T47D (cell line): ENCODE measurements around the gene OR8K5.
"Not testable (repeated sequence)": the region's sequence is repeated elsewhere in the genome, so short reads cannot be mapped to it uniquely, and the experiment has no call there.

Source experiments
- DNase-seq, 2 experiments: peaks; one replicate each; pipeline versions ENCODE4 v3.0.0 to v3.0.0-alpha.2; 2011 to 2012; ENCODE audit warnings: low read depth in 1 of 2, low spot score in 1 of 2
- JUND ChIP-seq: IDR thresholded peaks from 2 replicates; pipeline ENCODE4 v1.6.1; 2012; ENCODE audit warnings: low read depth
- in situ Hi-C: cut with HindIII; loops from 2 replicates; pipeline ENCODE4 v1.10.0; 2016; ENCODE audit warnings: low sequenced_read_pairs, low pct_unique_long_range_greater_than_20kb

The OR8K5 gene

GRCh38 chr11:56160217-56160616 is at the start of gene OR8K5:
Gene OR8K5, minus strand, starts transcription at chr11:56160317. Its CDS starts 0 bp downstream, at chr11:56160317.
- DNase-seq: no peak
- no peak for TF ChIP-seq JUND
- in situ Hi-C loops: no loop called here

- no peak for TF ChIP-seq JUND
- no peak for DNase-seq
- in situ Hi-C loops: no loop called here
Observed at GRCh38 chr11:56207790-56208189, 47.7 kb upstream of the OR8K5 start.

DNA sequence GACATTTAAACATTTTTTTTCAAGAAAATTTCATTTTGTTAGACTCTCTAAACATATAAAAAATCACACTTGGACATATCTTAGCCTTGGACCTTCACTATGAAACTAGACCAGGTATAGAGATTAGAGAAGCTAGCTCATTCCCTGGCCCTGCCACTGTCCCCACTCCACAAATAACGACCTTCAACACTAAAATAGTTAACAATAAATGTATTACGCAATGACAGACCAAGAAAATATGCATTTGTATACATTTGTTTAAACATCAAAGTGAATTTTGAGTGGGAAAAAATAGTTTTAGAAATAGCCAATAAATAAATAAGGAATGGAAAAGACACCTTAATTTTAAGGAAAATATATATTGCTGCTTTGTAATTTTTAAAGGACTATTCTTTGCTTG is 37.2 kb upstream of the OR8K5 start:
- in situ Hi-C loops: no loop called here
- no peak for DNase-seq
- TF ChIP-seq JUND: no peak

DNA sequence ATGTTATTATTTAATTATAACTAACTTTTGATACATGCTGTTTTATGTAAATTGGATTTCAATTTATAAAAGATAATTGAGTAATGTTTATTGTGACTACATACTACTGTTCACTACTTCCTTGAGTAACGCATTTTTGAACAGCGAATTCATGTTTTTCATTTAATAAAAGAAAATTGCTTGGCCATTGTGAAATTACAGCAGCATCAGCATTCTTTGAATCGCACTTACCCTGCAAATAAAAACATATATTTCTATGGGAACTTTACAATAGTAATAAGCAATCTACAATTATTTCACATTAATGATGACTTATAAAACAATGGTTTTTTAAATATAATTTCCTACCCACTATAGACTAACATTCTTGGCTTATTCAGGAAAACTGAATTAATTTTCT is 36.6 kb upstream of the OR8K5 start:
- DNase-seq: no peak
- in situ Hi-C loops: no loop called here
- no peak for TF ChIP-seq JUND

- in situ Hi-C loops: no loop called here
- TF ChIP-seq JUND: no peak
- no peak for DNase-seq
Observed at GRCh38 chr11:56188602-56189001, 28.5 kb upstream of the OR8K5 start.

DNA sequence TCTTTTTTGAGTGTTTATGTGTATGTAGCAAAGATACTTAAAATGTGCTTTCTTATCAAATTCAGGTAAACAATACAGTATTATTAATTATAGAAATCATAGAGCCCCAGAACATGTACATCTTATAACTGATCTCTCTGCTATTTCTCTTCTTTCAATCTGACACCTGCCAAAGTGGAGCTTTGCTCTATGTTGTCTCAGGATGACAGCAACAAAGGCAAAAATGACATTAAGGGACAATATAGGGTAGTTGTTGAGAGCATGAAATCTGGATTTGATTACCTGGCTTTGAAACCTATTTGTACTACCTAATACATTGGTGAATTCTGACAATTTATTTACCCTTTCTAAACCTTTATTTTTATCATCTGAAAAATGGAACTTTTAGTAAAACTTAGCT is 23.3 kb upstream of the OR8K5 start:
- no peak for TF ChIP-seq JUND
- no peak for DNase-seq
- in situ Hi-C loops: no loop called here

DNA sequence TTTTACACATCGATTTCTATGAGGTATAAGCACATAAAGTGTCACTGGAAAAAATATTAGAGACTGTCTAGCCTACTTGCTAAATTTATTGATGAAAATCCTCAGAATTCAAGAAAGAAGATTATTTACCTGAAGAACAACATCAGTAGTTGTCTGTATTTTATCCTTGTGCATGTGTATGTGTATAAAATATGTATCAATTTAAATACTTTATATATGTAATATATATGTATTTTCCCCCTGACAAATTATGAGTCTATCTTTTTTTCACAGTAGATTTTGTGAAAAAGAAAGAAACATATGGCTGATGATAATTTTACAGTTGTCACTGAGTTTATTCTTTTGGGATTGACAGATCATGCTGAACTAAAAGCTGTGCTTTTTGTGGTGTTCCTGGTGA is 16.2 kb upstream of the OR8K5 start, which contains the start of gene OR5J2:
Gene OR5J2, plus strand, starts transcription at position 301 of the 400 bp plus-strand sequence. Its CDS starts 0 bp downstream, at position 301.
- in situ Hi-C loops: no loop called here
- no peak for TF ChIP-seq JUND
- DNase-seq: no peak

- TF ChIP-seq JUND: no peak
- in situ Hi-C loops: no loop called here
- DNase-seq: no peak
Observed at GRCh38 chr11:56172256-56172830, 12.2 kb upstream of the OR8K5 start.

DNA sequence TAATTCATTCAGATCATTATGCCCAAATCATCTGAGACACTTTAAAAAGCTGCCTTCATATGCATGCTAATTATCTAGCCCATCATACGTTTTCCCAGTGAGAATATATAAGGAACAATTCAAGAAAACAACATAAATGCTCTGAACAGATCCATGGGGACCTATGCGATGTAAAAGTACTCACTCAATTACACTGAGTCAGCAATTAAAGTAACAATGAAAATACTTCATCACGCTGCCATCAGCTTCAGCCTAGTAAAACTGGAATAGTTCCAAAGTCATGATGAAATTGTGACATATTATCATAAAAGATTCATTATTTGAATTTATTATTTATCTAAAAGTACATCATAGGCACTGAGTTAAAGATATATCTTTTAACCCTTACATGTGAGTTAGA is 3.7 kb upstream of the OR8K5 start:
- TF ChIP-seq JUND: no peak
- in situ Hi-C loops: no loop called here
- no peak for DNase-seq

DNA sequence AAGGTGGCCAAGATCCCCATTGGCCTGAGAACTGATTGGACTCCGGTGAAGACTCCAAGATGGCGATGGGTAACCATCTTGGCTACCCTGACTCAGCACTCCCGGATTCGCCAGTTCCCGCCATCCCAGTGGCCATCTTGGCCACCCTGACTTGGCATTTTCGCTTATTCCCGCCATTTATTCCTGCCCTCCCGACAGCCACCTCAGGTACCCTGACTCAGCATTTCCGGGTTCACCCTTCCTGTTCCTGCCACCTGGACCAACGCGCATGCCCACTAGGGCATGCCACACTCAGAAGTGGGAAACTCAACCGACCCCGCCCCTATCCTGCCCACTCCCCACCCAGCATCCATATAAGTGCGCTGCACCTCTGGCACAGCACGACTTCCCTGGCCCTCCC is 7.8 kb downstream of the OR8K5 start:
- peak in 1 of 2 experiments; percentile 6 for DNase-seq
- no peak for TF ChIP-seq JUND
- in situ Hi-C loops: no loop called here

DNA sequence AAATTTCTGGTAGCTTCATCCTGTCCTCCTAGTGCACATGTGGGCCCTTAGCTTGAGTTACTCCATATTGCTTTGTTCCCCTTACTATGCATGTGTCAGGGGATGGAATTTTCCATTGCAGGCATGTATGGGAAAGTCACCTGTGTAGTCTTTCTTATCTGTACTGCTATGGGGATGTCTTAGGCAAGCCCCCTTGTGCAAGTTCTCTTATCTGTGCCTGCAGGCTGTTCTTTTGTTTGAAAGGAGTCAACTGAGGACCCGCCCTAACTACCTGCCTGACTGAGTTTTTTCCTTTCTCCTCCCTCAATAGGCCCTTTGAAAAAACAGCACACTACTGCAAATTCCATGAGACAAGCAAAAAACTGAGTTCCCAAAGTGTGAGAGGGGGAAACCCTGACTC is 8.7 kb downstream of the OR8K5 start:
- in situ Hi-C loops: no loop called here
- TF ChIP-seq JUND: no peak
- DNase-seq: no peak

- DNase-seq, in situ Hi-C loops: not testable (repeated sequence)
Observed at GRCh38 chr11:56143681-56144080, 16.4 kb downstream of the OR8K5 start.

DNA sequence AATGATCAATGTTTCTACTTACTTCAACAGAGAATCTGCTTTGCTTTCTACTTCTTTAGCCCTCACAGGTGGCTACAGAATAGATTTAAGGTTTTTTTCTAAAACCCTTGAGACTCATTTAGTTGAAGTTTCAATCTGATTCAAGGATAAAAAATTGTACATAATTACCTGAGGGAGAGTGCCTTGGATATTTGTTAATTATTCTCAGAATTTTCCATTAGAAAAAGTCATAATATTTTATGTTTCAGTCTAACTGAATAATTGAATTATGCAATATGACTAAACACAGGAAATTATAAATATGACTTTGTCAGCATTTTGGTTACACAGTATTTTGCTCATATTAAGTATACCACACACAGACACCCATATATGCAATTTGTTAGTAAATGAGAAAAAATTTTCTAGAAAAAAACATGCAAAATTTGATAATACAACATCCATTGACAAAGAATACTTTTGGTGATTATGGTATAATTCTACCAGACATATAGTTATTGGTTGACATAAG is 19.9 kb downstream of the OR8K5 start, which contains the start of gene OR8J3:
Gene OR8J3, minus strand, starts transcription at position 51 of the 511 bp plus-strand sequence. CDS start 2,483 bp downstream, outside the sequence.
- TF ChIP-seq JUND: no peak
- in situ Hi-C loops: no loop called here
- no peak for DNase-seq

DNA sequence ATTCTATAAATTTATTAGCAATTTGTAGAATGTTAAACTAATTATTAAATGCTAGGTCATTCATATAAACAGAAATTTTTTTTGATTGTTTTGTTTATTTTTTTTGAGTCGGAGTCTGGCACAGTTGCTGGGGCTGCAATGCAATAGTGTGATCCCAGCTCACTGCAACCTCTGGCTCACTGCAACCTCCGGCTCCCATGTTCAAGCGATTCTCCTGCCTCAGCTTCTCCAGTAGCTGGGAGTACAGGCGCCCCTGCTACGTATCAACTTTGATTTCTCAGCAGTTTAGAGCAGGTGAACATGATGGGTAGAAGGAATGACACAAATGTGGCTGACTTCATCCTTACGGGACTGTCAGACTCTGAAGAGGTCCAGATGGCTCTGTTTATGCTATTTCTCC is 38.0 kb downstream of the OR8K5 start, which contains the start of gene OR8H3:
Gene OR8H3, plus strand, starts transcription at position 301 of the 400 bp plus-strand sequence. Its CDS starts 0 bp downstream, at position 301.
- TF ChIP-seq JUND: no peak
- DNase-seq: no peak
- in situ Hi-C loops: no loop called here
